ENCODE results near the gene TRAPPC2L.
"Not testable (repeated sequence)": the region's sequence is repeated elsewhere in the genome, so short reads cannot be mapped to it uniquely, and the experiment has no call there.

The TRAPPC2L gene

GRCh38 chr16:88891083-88891482 lies 34.2 kb downstream of the TRAPPC2L start:
- Histone ChIP-seq H3K4me1 (ENCODE audit: control insufficient read depth in 1 of 2, insufficient read depth in 2 of 2, low read length in 2 of 2) (peaks cover 0 to 13% of the 10 kb centered on the region in 2 donors), H3K9me3 (ENCODE audit: control insufficient read depth in 1 of 2, low read length in 2 of 2) (no peaks in the 10 kb centered on the region), H3K27ac (ENCODE audit: low read depth, low read length) (no peak overlapping the region), H3K27me3 (ENCODE audit: control insufficient read depth in 1 of 2, insufficient read depth in 2 of 2, low read length in 2 of 2) (no peaks in the 10 kb centered on the region), H3K36me3 (ENCODE audit: control insufficient read depth in 1 of 2, insufficient read depth in 2 of 2, low read length in 2 of 2) (peaks cover 0 to 5% of the 10 kb centered on the region in 2 donors), H3K9ac (ENCODE audit: low read depth in 1 of 2, low read length in 2 of 2) (no peak overlapping the region), H3K4me3 (ENCODE audit: low read depth in 1 of 2, low read length in 2 of 2) (no peak overlapping the region)

GRCh38 chr16:88892065-88892464 lies 35.1 kb downstream of the TRAPPC2L start:
- peaks cover 0 to 6% of the 10 kb centered on the region in 2 donors for H3K4me1 ChIP-seq (ENCODE audit: control insufficient read depth in 1 of 2, insufficient read depth in 2 of 2, low read length in 2 of 2)
- H3K27me3 ChIP-seq (ENCODE audit: control insufficient read depth in 1 of 2, insufficient read depth in 2 of 2, low read length in 2 of 2), result no peaks in the 10 kb centered on the region
- H3K9me3 ChIP-seq (ENCODE audit: control insufficient read depth in 1 of 2, low read length in 2 of 2), result no peaks in the 10 kb centered on the region
- H3K4me3 ChIP-seq (ENCODE audit: low read depth in 1 of 2, low read length in 2 of 2), result no peak overlapping the region
- peaks cover 0 to 5% of the 10 kb centered on the region in 2 donors for H3K36me3 ChIP-seq (ENCODE audit: control insufficient read depth in 1 of 2, insufficient read depth in 2 of 2, low read length in 2 of 2)
- no peak overlapping the region for H3K9ac ChIP-seq (ENCODE audit: low read depth in 1 of 2, low read length in 2 of 2)
- no peak overlapping the region for H3K27ac ChIP-seq (ENCODE audit: low read depth, low read length)

DNA sequence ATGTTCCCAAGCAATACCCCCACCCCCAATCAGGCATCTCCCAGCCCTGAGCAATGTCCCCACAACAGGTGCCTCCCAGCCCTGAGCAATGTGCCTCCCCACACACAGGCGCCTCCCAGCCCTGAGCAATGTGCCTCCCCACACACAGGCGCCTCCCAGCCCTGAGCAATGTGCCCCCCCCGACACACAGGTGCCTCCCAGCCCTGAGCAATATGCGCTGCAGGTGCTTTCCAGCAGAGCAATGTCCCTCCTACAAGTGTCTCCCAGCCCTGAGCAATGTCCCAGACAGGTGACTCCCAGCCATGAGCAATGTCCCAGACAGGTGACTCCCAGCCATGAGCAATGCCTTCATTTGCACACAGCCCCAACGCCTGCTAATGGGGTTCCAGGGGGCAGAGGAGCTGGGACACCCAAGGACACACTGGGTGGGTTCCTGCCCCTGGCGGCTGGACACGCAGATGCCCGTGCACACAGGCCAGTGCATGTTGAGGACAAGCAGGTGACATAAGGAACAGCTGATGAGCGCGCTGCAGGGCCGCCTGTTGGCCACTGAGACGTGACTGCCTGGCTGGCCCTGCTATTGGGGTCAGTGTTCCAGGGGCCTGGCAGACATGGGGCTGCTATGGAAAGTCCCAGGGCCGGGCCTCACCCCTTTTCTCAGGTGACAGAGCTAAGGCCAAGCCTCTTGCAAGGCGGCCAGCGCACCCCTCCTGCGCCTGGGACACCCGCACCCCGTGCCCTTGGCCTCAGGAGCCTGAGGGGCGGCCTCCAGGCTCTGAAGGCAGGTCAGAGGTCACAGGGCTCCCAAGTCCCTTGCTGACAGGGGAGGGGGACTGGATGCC lies 36.4 kb downstream of the TRAPPC2L start:
- no peaks in the 10 kb centered on the region for H3K27me3 ChIP-seq (ENCODE audit: control insufficient read depth in 1 of 2, insufficient read depth in 2 of 2, low read length in 2 of 2)
- peaks cover 0 to 9% of the 10 kb centered on the region in 2 donors for H3K36me3 ChIP-seq (ENCODE audit: control insufficient read depth in 1 of 2, insufficient read depth in 2 of 2, low read length in 2 of 2)

DNA sequence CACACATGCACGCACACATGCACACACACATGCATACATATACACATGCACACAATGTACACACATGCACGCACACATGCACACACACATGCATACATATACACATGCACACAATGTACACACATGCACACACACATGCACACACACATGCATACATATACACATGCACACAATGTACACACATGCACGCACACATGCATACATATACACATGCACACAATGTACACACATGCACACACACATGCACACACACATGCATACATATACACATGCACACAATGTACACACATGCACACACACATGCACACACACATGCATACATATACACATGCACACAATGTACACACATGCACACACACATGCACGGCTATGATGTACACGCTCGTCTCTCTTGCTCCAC lies 37.3 kb downstream of the TRAPPC2L start:
- H3K9me3 ChIP-seq (ENCODE audit: control insufficient read depth in 1 of 2, low read length in 2 of 2); H3K4me1 ChIP-seq (ENCODE audit: control insufficient read depth in 1 of 2, insufficient read depth in 2 of 2, low read length in 2 of 2); H3K9ac ChIP-seq (ENCODE audit: low read depth in 1 of 2, low read length in 2 of 2); H3K36me3 ChIP-seq (ENCODE audit: control insufficient read depth in 1 of 2, insufficient read depth in 2 of 2, low read length in 2 of 2); H3K27ac ChIP-seq (ENCODE audit: low read depth, low read length); H3K27me3 ChIP-seq (ENCODE audit: control insufficient read depth in 1 of 2, insufficient read depth in 2 of 2, low read length in 2 of 2); H3K4me3 ChIP-seq (ENCODE audit: low read depth in 1 of 2, low read length in 2 of 2): not testable (repeated sequence)

More for the DNA sequence above, 36.4 kb downstream of the TRAPPC2L start:
- Histone ChIP-seq H3K9me3 (ENCODE audit: control insufficient read depth in 1 of 2, low read length in 2 of 2) (no peaks in the 10 kb centered on the region), H3K27ac (ENCODE audit: low read depth, low read length) (no peak overlapping the region), H3K4me3 (ENCODE audit: low read depth in 1 of 2, low read length in 2 of 2) (no peak overlapping the region), H3K4me1 (ENCODE audit: control insufficient read depth in 1 of 2, insufficient read depth in 2 of 2, low read length in 2 of 2) (no peaks in the 10 kb centered on the region), H3K9ac (ENCODE audit: low read depth in 1 of 2, low read length in 2 of 2) (no peak overlapping the region)

- Histone ChIP-seq H3K4me1 (ENCODE audit: control insufficient read depth in 1 of 2, insufficient read depth in 2 of 2, low read length in 2 of 2) (no peaks in the 10 kb centered on the region), H3K27me3 (ENCODE audit: control insufficient read depth in 1 of 2, insufficient read depth in 2 of 2, low read length in 2 of 2) (no peaks in the 10 kb centered on the region), H3K4me3 (ENCODE audit: low read depth in 1 of 2, low read length in 2 of 2) (no peak overlapping the region), H3K27ac (ENCODE audit: low read depth, low read length) (no peak overlapping the region), H3K36me3 (ENCODE audit: control insufficient read depth in 1 of 2, insufficient read depth in 2 of 2, low read length in 2 of 2) (peaks cover 0 to 9% of the 10 kb centered on the region in 2 donors), H3K9ac (ENCODE audit: low read depth in 1 of 2, low read length in 2 of 2) (no peak overlapping the region), H3K9me3 (ENCODE audit: control insufficient read depth in 1 of 2, low read length in 2 of 2) (no peaks in the 10 kb centered on the region)
Measured at GRCh38 chr16:88894681-88895300, 37.9 kb downstream of the TRAPPC2L start.

- no peaks in the 10 kb centered on the region for H3K27me3 ChIP-seq (ENCODE audit: control insufficient read depth in 1 of 2, insufficient read depth in 2 of 2, low read length in 2 of 2)
- no peak overlapping the region for H3K27ac ChIP-seq (ENCODE audit: low read depth, low read length)
- H3K4me1 ChIP-seq (ENCODE audit: control insufficient read depth in 1 of 2, insufficient read depth in 2 of 2, low read length in 2 of 2), result no peaks in the 10 kb centered on the region
- no peak overlapping the region for H3K4me3 ChIP-seq (ENCODE audit: low read depth in 1 of 2, low read length in 2 of 2)
- no peak overlapping the region for H3K9ac ChIP-seq (ENCODE audit: low read depth in 1 of 2, low read length in 2 of 2)
- no peaks in the 10 kb centered on the region for H3K9me3 ChIP-seq (ENCODE audit: control insufficient read depth in 1 of 2, low read length in 2 of 2)
- peaks cover 0 to 9% of the 10 kb centered on the region in 2 donors for H3K36me3 ChIP-seq (ENCODE audit: control insufficient read depth in 1 of 2, insufficient read depth in 2 of 2, low read length in 2 of 2)
Measured at GRCh38 chr16:88895335-88895734, 38.4 kb downstream of the TRAPPC2L start.

DNA sequence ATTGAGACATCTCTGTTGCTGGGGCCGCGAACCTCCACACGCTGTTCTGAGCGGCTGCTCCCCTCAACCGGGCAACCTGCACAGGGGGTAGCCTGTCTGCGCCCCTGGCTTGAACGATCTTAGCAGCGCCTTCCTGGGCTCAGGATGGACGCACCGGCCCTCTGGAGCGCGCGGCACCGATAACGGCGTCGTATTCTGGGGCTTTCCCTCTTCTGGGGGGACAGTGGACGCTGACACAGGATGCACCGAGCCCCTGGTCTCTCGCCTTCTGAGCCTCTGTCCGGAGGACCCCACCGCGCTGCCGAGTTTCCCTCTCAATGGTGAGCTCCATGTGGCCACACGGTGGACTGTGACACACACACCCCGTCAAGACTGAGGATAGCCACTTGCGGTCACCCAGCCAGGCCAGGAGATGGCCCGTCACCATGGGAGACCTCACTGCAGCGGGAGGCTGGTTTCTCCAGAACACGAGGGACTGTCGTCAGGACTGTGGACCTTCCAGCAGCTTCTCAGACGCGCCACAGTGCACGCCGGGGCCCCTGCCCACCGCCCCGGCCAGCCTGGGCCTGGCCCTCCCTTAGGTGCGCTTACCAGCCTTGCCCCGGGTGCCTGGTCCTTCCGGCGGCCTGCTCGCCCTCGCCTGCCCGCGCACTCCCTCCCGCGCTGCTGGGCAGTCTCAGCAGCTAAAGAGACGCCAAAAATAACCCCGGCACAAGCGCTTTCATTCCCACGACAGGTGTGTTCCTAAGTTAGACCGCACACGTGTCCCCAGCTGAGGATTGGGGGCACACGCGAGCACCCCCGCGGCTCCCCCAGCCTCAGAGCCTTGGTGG lies 39.5 kb downstream of the TRAPPC2L start:
- H3K36me3 ChIP-seq (ENCODE audit: control insufficient read depth in 1 of 2, insufficient read depth in 2 of 2, low read length in 2 of 2), result peaks cover 0 to 9% of the 10 kb centered on the region in 2 donors
- H3K9ac ChIP-seq (ENCODE audit: low read depth in 1 of 2, low read length in 2 of 2), result no peak overlapping the region
- no peak overlapping the region for H3K4me3 ChIP-seq (ENCODE audit: low read depth in 1 of 2, low read length in 2 of 2)
- no peaks in the 10 kb centered on the region for H3K27me3 ChIP-seq (ENCODE audit: control insufficient read depth in 1 of 2, insufficient read depth in 2 of 2, low read length in 2 of 2)
- H3K4me1 ChIP-seq (ENCODE audit: control insufficient read depth in 1 of 2, insufficient read depth in 2 of 2, low read length in 2 of 2), result no peaks in the 10 kb centered on the region
- no peaks in the 10 kb centered on the region for H3K9me3 ChIP-seq (ENCODE audit: control insufficient read depth in 1 of 2, low read length in 2 of 2)
- no peak overlapping the region for H3K27ac ChIP-seq (ENCODE audit: low read depth, low read length)

GRCh38 chr16:88897696-88898425 lies 40.9 kb downstream of the TRAPPC2L start:
- Histone ChIP-seq H3K36me3 (ENCODE audit: control insufficient read depth in 1 of 2, insufficient read depth in 2 of 2, low read length in 2 of 2) (peaks cover 0 to 4% of the 10 kb centered on the region in 2 donors), H3K4me1 (ENCODE audit: control insufficient read depth in 1 of 2, insufficient read depth in 2 of 2, low read length in 2 of 2) (no peaks in the 10 kb centered on the region), H3K27me3 (ENCODE audit: control insufficient read depth in 1 of 2, insufficient read depth in 2 of 2, low read length in 2 of 2) (no peaks in the 10 kb centered on the region), H3K9ac (ENCODE audit: low read depth in 1 of 2, low read length in 2 of 2) (no peak overlapping the region), H3K4me3 (ENCODE audit: low read depth in 1 of 2, low read length in 2 of 2) (no peak overlapping the region), H3K9me3 (ENCODE audit: control insufficient read depth in 1 of 2, low read length in 2 of 2) (no peaks in the 10 kb centered on the region), H3K27ac (ENCODE audit: low read depth, low read length) (no peak overlapping the region)

DNA sequence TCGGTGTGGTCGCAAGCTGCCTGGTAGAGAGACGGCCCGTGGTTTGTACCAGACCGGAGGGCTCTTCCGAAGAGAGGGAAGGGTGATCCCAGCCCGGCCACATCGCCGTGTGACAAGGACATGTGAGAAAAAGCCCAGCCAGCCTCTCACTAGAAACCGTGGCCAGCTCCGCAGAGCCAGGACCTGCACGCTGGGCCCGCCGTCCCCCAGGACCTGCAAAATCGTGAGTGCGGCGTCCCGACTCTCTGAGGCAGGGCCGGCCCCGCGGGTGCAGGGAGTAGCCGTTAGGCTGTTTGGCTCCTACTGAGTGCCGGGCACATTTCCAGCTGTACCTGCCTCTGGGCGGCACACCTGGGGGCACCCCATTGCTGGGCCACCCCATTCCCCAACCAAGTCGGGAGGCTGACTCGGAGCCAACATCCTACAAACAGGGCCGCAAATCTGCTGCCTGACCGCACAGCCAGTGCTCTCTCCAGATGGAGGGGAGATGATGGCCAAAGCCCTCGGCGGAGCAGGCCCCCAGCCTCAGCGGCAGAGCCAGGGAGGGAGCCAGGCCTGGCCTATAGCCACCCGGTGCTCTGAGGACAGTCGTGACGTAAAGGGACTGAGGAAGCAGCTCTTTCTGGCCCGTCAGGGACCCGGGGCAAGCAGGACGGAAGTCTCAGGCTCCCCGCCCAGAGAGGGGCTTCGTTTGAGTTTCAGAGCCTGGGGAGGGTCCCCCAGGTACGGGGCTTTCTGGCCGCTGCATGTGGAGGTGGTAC lies 43.2 kb downstream of the TRAPPC2L start:
- no peak overlapping the region for H3K27ac ChIP-seq (ENCODE audit: low read depth, low read length)
- peaks cover 0 to 4% of the 10 kb centered on the region in 2 donors for H3K36me3 ChIP-seq (ENCODE audit: control insufficient read depth in 1 of 2, insufficient read depth in 2 of 2, low read length in 2 of 2)
- no peak overlapping the region for H3K4me3 ChIP-seq (ENCODE audit: low read depth in 1 of 2, low read length in 2 of 2)
- no peak overlapping the region for H3K9ac ChIP-seq (ENCODE audit: low read depth in 1 of 2, low read length in 2 of 2)
- no peaks in the 10 kb centered on the region for H3K9me3 ChIP-seq (ENCODE audit: control insufficient read depth in 1 of 2, low read length in 2 of 2)
- no peaks in the 10 kb centered on the region for H3K27me3 ChIP-seq (ENCODE audit: control insufficient read depth in 1 of 2, insufficient read depth in 2 of 2, low read length in 2 of 2)
- H3K4me1 ChIP-seq (ENCODE audit: control insufficient read depth in 1 of 2, insufficient read depth in 2 of 2, low read length in 2 of 2), result no peaks in the 10 kb centered on the region
